Umbilical cord (tissue), 2 donors: ENCODE results near the gene CYFIP1. TPM values are rescaled to one million over a fixed set of nuclear protein-coding genes. Genes with fewer than 3 reads are reported as not detected.
"Not testable (repeated sequence)": the region's sequence is repeated elsewhere in the genome, so short reads cannot be mapped to it uniquely, and the experiment has no call there.

Experiments used
- DNase-seq: peaks from one replicate; pipeline ENCODE4 v3.0.0-alpha.2; 2015; ENCODE audit warnings: low spot score
- total RNA-seq: library from RNA; depleted of rRNA; stranded (reverse); fragments of >200 nt; gene quantifications from one replicate; pipeline ENCODE4 v1.2.3, GENCODE V29; 2014; ENCODE audit warnings: low replicate concordance; ENCODE audit not compliant: insufficient read depth

CYFIP1 gene
- 134 TPM for total RNA-seq

DNA sequence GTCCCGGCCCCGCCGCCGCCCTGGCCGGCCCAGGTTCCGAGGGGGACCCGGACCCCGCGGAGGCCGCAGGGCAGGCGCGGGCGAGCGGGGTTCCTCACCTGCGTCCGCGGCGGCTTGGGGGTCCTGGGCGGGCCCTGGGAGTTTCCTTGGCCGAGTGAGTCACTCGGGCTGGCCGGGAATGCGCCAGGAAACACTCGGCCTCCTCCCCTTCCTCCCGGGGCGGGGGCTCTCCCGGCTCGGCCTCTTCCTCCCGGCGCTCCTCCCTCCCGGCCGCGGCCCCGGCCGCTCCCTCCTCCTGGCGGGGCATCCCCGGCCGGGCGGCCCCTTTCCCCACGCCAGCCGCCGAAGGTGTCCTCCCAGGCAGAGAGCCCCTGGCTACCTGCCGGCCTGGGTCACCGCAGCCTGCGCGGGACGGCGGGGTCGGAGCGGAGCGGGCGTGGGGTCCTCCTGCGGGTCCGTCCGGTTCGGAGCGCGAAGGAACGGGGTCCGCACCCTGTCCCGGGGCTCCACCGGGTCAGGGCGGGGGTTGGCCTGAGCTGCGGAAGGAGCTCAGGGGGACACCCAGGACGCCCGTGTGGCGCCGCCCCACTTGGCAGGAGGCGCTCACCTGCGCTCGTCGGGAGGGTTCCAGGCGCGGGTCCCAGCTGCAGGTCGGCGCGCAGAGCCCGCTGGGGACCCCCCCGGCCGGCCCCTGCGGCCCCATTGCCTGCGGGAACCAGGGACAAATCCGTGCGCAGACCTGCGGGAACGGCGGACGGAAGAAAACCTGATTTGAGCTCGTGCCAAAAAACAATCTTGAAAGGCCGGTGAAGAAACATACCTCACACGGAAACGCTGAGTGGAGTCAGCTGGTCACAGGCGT is at the start of gene CYFIP1:
Gene CYFIP1, minus strand, starts transcription at position 180 of the 862 bp plus-strand sequence. CDS start 33,083 bp downstream, outside the sequence.
- DNase-seq: peak; percentile 93

DNA sequence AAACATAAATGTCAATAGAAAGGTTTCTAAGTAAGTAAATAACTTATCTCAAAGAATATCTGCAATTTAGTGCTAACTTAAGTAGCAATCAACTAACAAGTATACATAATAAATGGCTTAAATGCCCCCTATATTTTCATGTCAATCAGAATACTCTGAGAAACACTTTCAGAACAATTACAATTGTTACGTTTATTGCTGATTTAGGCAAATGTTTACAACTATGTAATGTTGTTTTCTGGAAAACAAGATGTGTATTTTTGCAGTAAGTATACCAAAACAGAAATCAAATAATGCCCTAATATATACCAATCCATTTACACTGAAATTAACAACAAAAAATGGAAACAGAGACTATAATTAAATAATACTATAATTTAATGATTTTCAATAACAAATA is 46.0 kb upstream of the CYFIP1 start:
- DNase-seq: no peak

DNA sequence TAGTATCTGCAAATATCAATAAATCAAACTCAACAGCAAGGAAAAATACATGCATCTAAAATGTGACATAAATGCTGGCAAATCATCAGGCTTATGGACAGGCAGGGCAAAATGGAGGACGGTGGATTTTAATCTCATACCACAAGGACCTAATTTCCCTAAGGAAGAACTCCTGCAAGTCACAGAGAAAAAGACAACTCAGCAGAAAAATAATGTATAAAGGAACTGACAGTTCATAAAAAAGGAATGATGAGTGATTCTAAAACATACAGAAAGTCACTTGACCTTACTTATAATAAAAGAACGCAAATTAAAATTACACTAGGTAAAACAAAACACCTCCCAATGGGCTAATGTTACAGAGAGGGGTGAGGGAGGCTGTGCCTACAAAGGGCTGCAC is 42.0 kb upstream of the CYFIP1 start:
- DNase-seq: no peak

DNA sequence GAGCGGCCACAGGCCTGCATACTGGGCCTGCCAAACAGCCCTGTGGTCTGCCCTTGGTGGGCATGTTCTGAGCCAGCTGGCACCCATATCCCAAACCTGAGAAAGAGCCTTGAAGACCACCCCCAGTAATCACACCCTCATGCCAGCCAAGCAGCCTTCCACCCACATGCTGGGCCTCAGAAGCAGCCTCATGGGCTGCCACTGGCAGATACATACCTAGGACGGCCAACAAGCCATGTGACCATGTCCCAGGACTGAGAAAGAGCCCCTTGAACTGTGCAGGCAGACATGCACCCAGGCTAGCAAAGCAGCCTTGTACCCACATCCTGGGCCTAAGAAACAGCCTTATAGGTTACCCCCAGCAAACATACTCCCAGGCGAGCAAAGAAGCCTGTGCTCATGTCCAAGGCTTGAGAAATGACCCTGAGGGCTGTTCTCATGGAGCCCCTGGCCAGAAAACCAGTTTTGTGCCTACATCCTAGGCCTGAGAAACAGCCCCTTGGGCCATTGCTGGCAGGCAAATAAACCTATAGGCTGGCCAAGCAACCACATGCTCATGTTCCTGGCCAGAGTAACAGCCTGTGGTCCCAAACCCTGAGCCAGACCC is 34.3 kb upstream of the CYFIP1 start:
- DNase-seq: no peak

DNA sequence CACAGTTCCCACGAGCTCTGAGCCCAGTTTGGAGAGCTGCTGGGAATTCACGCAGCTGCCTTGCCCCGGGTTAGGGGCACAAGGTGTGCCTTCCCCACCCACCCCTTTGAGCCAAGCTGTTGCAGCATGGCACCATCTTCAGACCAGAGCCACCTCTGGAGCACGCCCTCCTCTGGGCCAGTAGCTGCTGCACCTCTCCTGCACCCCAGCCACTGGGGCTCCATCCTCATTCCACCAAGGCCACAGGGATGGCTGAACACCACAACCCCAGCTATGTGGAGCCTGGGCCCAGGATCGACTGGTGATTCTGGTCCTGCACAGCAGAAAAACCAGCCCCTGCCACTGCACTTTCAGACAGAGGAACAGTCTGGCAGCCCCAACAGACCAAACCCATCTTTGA is 33.5 kb upstream of the CYFIP1 start:
- no peak for DNase-seq

DNA sequence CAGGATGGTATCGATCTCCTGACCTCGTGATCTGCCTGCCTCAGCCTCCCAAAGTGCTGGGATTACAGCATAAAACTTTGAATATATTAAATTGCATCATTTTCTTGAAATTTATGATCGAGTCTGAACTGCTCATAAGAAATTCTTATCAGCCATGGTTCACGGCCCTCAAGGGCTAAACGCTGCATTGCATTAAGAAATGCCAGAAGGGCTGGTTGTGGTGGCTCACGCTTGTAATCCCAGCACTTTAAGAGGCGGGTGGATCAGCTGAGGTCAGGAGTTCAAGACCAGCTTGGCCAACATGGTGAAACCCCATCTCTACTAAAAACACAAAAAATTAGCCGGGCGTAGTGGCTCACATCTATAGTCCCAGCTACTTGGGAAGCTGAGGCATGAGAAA is 32.4 kb upstream of the CYFIP1 start:
- DNase-seq: peak; percentile 18

DNA sequence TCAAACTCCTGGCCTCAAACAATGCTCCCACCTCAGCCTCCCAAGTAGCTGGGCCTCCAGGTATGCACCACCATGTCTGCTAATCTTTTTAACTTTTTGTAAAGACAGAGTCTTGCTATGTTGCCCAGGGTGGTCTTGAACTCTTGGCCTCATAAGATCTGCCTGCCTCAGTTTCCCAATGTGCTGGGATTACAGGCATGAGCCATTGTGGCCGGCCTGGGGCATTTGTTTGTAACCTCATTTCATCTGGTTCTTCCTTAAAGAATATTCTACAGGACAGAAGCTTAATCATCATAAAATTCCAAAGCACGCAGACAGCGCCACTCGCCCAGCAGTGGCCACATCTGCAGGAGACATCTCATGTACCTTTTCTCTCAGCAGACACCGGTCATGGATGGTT is 23.6 kb upstream of the CYFIP1 start:
- no peak for DNase-seq

DNA sequence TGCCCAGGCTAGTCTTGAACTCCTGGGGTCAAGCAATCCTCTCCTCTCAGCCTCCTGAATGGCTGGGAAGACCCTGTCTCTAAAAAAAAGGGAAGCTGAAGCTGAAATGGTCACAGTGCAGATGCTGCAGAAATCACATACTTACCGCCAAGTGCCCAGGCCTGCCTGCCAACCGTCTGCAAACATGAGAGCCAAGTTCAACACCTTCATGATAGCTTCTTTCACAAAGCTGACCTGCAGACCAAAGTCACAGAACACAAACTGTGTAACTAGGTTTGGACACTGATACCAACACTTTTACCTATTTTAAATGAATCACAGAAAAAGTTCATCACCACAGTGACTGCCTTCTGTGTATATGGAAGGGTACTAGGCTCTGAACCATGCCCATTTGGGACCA is 22.8 kb upstream of the CYFIP1 start:
- DNase-seq: no peak

DNA sequence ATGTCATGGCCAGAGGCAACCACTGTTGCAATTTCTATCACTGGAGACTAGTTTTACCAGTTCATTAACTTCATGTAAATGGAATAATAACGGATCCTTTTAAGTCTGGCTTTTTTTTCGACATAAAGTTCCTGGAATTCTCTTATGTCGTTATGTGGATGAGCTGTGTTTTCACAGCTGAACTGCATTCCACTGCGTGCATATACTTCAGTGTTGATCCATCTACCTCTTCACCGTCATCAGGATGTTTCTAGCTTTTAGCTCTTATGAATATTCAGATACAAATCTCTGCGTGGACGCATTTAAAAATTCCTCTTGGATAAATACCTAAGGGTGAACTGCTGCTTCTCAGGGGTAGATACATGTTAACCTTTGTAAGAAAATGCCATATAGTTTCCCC is 15.6 kb upstream of the CYFIP1 start:
- DNase-seq: no peak

DNA sequence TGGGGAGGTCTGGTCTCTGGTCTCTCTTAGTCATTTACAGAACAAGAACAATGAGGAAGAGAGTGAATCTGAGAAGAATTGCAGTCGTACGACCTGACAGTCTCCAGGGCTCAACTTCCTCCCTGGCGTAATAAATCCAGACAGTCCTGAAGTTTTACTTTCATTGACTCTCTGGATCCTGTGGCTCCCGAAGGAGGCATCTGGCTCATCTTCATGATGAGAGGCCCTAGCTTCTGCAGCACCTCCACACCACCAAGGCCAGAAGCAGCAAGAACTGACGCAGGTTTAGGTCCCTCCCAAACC is 11.8 kb upstream of the CYFIP1 start:
- no peak for DNase-seq

DNA sequence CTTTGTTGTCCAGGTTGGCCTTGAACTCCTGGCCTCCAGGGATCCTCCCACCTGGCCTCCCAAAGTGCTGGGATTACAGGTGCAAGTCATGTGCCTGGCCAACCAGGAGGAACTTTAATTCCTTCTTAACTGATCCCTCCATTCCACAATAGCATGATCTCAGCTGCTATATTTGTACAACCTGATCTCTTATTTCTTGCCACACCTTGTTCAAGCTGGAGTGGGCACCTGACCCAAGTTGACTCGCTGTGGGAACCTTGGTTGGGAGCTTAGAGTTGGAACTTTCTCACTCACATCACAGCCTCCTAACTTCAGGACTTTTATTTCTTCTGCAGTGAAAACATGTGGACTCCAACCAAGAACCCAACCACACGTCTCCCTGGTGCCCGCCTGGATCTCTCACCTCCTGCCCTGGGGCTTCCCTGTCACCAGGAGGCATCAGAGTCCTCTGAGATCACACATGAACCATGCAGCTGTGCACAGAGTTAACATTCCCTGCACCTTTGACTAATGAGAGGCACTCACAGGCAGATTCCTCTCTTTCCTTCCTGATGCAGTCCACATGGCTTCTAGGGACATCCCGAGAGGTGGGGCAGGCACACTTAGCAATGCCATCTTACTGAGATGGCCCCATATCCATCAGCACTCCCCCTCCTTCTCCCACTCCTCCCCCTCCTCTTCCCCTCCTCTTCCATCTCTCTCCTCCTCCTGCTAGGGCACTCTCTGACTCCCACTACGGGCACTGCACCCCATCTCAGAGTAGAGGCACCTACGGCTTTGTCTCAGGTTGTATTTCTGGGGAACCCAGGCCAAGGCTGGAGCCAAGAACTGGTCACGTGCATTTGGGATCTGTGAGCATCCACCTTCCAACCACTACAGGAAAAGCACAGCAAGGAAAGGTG is 9.7 kb upstream of the CYFIP1 start:
- DNase-seq: no peak

DNA sequence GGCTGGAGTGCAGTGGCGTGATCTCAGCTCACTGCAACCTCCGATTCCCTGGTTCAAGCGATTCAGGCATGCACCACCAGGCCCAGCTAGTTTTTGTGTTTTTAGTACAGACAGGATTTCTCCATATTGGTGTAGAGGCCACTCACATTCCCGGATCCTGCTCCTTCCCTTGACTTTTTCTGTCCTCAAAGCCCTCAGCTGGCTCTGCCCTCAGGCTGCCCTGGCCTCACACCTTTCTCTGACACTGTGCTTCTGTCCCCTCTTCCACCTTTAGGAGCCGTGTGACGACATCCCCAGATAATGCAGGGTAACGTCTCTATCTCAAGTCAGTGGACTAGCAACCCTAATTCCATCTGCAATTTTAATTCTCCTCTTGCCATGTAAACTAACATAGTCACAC is 8.6 kb upstream of the CYFIP1 start:
- DNase-seq: no peak

DNA sequence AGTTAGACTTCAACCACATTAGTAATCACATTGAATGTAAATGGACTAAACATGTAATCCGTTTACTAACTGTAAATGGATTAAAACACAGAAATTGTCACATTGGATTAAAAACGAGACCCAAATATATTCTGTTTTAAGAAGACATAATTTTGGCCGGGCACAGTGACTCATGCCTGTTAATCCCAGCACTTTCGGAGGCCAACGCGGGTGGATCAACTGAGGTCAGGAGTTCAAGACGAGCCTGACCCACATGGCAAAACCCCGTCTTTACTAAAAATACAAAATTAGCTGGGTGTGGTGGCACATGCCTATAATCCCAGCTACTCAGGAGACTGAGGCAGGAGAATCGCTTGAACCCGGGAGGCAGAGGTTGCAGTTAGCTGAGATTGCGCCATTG is 1.8 kb upstream of the CYFIP1 start:
- not testable (repeated sequence) for DNase-seq

DNA sequence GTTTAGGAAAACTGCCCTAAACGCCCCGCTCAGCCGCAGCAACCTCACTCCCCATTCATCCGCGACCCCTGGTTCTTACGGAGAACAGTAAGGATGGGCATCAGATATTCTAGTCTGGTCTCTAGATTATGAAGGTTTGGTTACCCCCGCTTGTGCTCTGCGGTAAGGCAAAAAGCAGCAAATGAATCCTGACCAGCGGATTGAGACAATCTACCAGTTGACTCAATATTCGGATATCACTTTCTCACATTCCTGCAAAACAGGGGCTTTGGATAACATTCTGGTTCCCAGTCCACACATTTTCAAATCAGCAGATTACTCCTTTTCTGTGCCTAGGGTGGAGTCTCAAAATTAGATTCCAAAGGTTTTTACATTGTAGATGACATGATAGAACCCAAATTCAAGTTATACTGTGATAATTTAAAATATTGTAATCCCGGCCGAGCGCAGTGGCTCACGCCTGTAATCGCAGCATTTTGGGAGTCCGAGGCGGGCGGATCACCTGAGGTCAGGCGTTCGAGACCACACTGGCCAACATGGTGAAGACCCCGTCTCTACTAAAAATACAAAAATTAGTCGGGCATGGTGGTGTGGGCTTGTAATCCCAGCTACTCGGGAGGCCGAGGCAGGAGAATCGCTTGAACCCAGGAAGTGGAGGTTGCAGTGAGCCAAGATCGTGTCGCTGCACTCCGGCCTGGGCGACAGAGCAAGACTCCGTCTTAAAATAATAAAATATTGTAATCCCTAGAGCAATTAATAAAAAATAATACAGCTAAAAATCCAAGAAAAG is 1.1 kb upstream of the CYFIP1 start:
- DNase-seq: no peak

DNA sequence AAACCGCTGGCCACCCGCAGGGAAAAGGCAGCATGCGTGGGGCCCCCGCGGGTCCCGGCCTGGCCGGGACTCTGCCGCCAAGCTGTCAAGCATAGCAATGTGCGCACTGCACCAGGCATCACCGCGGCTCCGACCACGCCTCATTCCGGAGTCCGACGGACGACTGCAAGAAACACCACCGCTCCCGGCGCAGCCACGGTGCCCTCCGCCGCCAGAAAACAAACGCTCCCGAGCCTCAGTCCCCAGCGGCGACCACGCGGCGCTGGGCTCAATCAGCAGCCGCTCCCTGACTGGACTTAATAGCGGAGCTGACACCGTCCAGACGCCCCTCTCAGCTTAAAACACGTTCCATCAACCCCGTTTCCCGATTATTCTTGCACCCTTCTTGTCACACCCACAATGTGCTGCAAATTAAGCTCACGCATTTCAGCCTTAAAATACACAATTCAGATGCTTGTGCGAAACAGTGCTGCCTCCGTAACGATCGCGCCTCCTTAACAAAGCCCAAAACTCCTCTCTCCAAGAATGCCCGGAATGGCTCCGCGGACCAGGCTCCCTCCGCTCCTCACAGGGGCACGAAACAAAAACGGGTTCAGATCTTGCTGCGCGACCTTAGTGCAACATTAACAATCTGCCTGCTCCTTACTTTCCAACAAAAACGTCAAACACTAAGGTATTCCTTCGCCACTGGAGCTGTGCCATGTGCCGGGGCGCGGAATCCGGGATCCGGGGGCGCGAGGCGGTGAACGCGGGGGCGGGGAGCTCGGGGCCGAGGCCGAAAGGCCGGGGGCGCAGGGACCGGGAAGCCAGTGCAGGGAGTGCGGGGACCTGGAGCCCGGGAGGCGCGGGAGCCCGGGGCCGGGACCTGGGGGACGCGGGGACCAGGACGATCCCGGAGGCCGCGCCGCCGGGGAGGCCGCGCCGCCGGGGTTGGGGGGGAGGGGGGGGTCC is 655 bp downstream of the CYFIP1 start:
- DNase-seq: peak; percentile 54

DNA sequence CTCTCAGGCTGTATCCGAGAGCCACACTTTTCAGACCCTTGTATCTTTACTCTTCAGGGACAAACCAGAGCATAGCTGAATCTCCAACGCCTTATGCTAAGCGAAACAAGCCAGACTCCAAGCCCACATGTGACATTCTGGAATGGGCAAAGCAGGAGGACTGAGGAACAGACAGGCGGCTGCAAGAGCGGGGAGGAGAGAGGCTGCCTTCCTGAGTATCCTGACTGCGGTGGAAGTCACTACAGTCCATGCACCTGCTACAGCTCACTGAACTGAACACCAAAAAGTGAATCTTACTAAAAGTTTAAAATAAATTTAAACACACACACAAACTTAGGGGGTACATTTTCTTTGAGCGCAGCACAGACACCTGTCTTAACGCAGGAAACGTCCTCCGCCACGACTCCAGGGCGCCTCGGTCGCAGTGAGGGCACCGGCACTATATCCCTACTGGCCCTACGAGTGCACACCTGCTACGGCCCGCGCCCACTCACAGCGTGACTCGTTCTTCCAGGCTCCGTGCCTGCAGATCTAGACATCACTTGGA is 1.4 kb downstream of the CYFIP1 start:
- no peak for DNase-seq

DNA sequence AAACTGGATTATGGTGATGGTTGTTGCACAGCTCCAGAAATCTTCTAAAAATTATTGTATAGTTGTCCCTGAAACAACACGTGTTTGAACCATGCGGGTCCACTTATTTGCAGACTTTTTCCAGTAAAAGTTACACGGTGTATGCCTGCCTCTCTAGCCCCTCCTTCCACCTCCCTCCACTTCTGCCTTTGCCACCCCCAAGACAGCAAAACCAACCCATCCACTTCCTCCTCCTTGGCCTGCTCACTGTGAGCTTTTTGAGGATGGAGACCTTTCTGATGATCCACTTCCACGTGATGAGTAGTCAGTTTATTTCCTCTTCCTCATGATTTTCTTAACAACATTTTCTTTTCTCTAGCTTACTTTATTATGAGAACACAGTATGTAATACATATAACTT is 5.4 kb downstream of the CYFIP1 start:
- DNase-seq: peak; percentile 37

DNA sequence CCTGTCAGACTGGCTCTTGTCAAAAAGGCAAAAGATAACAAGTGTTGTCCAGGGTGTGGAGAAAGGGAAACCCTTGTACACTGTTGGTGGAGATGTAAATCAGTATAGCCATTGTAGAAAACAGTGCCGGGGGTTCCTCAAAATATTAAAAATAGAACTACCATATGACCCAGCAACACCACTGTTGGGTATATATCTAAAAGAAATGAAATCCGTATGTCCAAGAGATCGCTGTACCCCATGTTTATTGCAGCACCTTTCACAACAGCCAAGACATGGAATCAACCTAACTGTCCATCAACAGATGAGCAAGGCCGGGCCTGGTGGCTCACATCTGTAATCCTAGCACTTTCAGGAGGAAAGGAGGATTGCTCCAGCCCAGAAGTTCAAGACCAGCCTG is 6.2 kb downstream of the CYFIP1 start:
- DNase-seq: no peak

DNA sequence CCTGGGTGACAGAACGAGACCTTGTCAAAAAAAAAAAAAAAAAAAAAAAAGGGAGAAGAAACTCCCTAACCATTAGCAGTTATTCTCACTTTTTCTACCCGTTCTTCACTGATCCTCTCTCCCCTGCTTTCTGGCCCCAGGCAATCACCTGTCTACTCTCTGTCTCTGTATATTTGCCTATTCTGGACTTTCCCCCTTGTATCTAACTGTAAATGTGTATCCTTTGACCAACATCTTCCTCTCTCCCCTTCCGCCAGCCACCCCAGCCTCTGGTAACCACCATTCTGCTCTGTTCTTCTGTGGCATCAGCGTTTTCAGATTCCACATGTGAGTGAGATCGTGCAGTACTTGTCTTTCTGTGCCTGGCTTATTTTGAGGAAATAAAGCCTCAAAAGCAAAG is 6.9 kb downstream of the CYFIP1 start:
- DNase-seq: no peak

DNA sequence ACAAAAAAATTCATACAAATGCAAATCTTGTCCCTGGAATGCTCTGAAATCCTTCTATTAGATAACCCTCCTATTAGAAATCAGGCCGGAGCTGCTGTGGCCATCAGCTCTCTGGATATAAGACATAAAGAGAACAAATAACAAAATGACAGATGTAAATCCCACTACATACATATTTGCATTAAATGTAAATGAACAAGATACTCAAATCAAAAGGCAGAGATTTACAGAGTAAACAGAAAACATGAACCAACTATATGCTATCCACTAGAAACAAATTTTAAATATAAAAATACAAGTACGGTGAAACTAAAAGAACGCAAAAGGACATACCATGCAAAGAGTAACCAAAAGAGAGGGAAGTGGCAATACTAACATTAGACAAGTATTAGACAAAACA is 10.7 kb downstream of the CYFIP1 start:
- no peak for DNase-seq
